ENCODE results near the gene IPO13. TPM values are rescaled to one million over a fixed set of nuclear protein-coding genes. Genes with fewer than 3 reads are reported as not detected.

IPO13 gene
- total RNA-seq, 4 donors from 2014 or later: 9.1 to 36.5 (median 32.0) TPM

GRCh38 chr1:44002606-44003157 lies 55.9 kb downstream of the IPO13 start:
- H3K36me3 ChIP-seq: peaks cover 0 to 9% (median 0%) of the 10 kb centered on the region in 3 donors
- no peak for DNase-seq
- H3K4me1 ChIP-seq: peaks cover 0 to 6% (median 0%) of the 10 kb centered on the region in 4 donors
- no peak overlapping the region for H3K4me3 ChIP-seq
- H3K27me3 ChIP-seq: no peaks in the 10 kb centered on the region
- H3K9me3 ChIP-seq: no peaks in the 10 kb centered on the region
- no peak overlapping the region for H3K27ac ChIP-seq
- no peak for TF ChIP-seq POLR2A (IDR thresholded peaks at IDR 0.05)
- no peak for TF ChIP-seq CTCF (IDR thresholded peaks at IDR 0.05)

GRCh38 chr1:44008259-44008658 lies 61.5 kb downstream of the IPO13 start:
- peaks cover 0 to 24% (median 0%) of the 10 kb centered on the region in 4 donors for H3K4me1 ChIP-seq
- no peaks in the 10 kb centered on the region for H3K9me3 ChIP-seq
- no peaks in the 10 kb centered on the region for H3K36me3 ChIP-seq
- TF ChIP-seq POLR2A (IDR thresholded peaks at IDR 0.05) (no peak), CTCF (IDR thresholded peaks at IDR 0.05) (no peak)
- no peak for DNase-seq
- H3K27ac ChIP-seq: no peak overlapping the region
- H3K4me3 ChIP-seq: no peak overlapping the region
- no peaks in the 10 kb centered on the region for H3K27me3 ChIP-seq

- Histone ChIP-seq H3K27ac (no peak overlapping the region), H3K9me3 (no peaks in the 10 kb centered on the region), H3K4me1 (peaks cover 0 to 41% (median 0%) of the 10 kb centered on the region in 4 donors), H3K27me3 (no peaks in the 10 kb centered on the region), H3K36me3 (no peaks in the 10 kb centered on the region), H3K4me3 (no peak overlapping the region)
- DNase-seq: no peak
- TF ChIP-seq POLR2A (IDR thresholded peaks at IDR 0.05): no peak
- TF ChIP-seq CTCF (IDR thresholded peaks at IDR 0.05): no peak
Measured at GRCh38 chr1:44010935-44011471, 64.3 kb downstream of the IPO13 start.

- no peaks in the 10 kb centered on the region for H3K36me3 ChIP-seq
- no peaks in the 10 kb centered on the region for H3K9me3 ChIP-seq
- no peak overlapping the region for H3K27ac ChIP-seq
- TF ChIP-seq POLR2A (IDR thresholded peaks at IDR 0.05) (no peak), CTCF (IDR thresholded peaks at IDR 0.05) (no peak)
- no peak for DNase-seq
- H3K27me3 ChIP-seq: no peaks in the 10 kb centered on the region
- no peak overlapping the region for H3K4me3 ChIP-seq
- peaks cover 0 to 38% (median 0%) of the 10 kb centered on the region in 4 donors for H3K4me1 ChIP-seq
Measured at GRCh38 chr1:44012404-44012803, 65.7 kb downstream of the IPO13 start.

GRCh38 chr1:44012941-44013609 lies 66.3 kb downstream of the IPO13 start:
- no peaks in the 10 kb centered on the region for H3K36me3 ChIP-seq
- H3K27ac ChIP-seq: no peak overlapping the region
- H3K27me3 ChIP-seq: no peaks in the 10 kb centered on the region
- DNase-seq: no peak
- no peaks in the 10 kb centered on the region for H3K9me3 ChIP-seq
- H3K4me1 ChIP-seq: peaks cover 0 to 38% (median 0%) of the 10 kb centered on the region in 4 donors
- no peak for TF ChIP-seq CTCF (IDR thresholded peaks at IDR 0.05)
- TF ChIP-seq POLR2A (IDR thresholded peaks at IDR 0.05): no peak
- H3K4me3 ChIP-seq: no peak overlapping the region
